HG03442 (cell line): ENCODE data around the gene TMEM120B.

Source experiments
- ATAC-seq: cut with Tn5 transposase; IDR thresholded peaks from one replicate; pipeline ENCODE4 v1.9.1; 2021; ENCODE audit warnings: mild to moderate bottlenecking, moderate library complexity; ENCODE audit not compliant: unreplicated experiment

Gene TMEM120B

GRCh38 chr12:121802843-121803698 is 90.5 kb downstream of the TMEM120B start:
- ATAC-seq, result peak; percentile 33

DNA sequence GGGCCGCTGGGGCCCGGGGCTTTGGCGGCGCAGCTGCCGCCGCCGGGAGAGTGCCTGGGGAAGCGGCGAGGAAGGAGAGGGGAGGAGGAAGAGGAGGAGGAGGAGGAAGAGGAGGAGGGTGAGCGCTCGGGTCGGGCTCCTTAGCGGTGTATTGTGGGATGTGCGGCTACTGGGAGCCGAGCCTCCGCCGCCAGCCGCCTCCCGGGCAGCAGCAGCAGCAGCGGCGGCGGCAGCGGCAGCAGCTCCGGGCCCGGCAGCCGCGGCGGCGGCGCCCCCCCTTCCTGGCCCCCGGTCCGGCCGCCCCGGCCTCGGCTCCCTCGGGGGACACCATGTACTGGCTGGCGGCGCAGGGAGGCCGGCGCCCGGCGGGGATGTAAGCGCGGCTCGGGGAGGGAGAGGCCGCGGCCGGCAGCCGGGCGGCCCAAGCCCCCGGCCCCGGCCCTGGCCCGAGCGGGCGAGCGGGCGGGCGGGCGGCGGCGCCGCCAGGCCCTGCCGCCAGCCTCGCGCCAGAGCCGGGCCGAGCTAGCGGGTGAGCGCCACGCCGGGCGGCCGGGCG is 91.4 kb downstream of the TMEM120B start, which contains the start of gene SETD1B:
TSS of gene SETD1B (plus strand) at position 149 of the 556 bp plus-strand sequence. CDS start 729 bp downstream, outside the sequence.
- ATAC-seq, result no peak

DNA sequence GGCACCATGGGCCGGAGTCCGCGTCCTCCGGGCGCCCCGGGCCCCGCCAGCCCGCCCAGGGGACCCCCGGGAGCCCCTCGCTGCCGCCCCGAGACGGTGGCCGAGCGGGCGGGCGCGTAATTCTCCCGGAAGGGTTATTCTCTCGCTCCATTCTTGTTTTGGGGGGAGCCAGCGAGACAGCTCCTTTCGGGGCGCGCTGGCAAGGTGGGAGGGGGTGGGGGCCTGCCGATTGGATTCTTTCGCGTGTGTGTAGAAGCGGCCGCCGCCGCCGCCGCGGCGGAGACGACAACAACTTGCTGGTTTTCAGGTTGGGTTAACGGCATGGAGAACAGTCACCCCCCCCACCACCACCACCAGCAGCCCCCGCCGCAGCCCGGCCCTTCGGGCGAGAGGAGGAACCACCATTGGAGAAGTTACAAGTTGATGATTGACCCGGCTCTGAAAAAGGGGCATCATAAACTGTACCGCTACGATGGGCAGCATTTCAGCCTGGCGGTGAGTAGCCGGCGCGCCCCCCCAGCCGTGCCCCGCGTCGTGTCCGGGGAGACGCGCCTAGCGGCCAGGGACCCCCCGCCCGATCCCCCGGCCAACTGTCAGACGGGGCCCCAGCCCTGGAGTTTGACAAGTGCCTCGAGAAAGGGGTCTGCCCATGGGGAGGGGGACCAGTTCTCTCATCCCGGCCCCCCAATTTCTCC is 92.0 kb downstream of the TMEM120B start:
- no peak for ATAC-seq

DNA sequence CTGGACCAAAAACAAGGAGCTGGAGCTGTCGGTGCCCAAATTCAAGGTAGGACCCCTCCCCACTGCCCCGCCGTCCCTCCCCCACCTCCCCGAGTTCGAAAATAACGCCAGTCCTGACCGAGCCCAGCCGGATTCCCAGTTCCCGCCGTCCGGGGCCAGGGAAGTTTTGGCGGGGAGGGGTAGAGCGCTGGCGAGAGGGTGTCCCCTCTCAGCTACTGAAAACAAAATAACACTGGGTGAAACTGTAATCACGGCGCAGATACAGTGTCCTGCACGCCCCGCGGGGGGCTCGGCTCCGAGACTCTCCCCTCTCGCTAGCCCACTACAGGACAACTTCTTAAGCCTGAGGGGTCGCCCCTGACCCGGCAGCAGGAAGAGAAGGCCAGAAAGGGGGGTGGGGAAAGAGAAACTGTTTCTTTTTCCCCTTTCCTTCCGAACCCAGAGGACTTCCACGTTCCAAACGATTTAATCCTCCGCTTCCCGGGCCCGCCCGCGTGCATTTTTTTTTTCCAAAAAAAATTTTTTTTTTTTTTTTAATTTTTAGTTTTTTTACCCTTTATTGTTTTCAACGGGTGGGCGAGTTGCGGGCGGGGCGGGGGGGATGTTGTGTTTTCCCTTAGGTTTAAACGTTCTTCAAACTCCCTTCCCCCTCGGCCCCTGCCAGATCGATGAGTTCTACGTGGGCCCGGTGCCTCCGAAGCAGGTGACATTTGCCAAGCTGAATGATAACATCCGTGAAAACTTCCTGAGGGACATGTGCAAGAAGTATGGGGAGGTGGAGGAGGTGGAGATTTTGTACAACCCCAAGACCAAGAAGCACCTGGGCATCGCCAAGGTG is 92.8 kb downstream of the TMEM120B start:
- no peak for ATAC-seq

GRCh38 chr12:121806009-121806545 is 93.5 kb downstream of the TMEM120B start:
- no peak for ATAC-seq

- ATAC-seq, result no peak
These were observed 94.2 kb downstream of the TMEM120B start for GRCh38 chr12:121806546-121807423.

DNA sequence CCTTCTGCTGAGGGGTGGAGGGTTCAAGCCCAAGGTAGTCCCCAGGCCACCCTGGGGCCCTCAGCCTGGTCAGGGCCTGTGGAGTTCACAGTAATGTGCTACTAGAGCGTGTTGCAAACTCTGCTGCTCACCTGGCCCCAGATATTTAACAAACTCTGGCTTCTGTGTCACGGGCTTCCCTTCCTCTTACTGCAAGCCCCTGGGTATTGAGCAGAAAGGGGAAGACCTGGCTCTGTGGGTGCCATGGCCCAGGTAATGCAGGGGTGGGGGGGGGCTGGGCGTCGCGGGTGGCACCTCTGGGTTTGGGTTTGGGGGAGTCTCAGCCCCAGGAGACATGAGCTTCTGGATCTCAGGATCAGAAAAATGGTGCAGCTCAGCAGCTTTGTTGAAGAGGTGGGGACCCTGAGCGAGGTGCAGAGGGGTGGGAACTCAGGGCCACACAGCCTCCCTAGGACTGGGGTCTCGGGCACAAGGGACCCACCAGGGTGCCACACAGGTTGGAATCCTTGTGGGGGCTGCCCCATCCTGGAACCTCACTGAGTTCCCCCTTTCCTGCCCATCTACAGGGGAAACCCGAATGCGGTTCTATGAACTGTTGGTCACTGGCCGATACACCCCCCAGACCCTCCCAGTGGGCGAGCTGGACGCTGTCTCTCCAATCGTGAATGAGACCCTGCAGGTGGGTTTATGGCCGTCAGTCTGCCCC is 95.2 kb downstream of the TMEM120B start:
- ATAC-seq, result no peak

DNA sequence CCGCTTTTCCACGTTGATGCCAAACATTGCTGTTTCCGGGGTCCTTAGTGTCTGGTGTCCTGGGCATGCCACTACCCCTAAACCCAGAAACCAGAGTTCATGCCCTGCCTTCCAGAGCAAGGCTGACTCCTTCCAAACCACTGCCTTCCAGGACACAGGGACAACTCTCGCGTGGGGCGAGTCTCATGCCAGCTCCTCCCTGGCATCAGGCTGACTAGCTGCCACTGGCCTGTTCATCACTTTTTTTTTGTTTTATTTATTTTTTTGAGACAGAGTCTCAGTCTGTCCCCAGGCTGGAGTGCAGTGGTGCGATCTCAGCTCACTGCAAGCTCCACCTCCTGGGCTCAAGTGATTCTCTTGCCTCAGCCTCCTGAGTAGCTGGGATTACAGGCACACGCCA is 96.1 kb downstream of the TMEM120B start:
- ATAC-seq, result no peak

DNA sequence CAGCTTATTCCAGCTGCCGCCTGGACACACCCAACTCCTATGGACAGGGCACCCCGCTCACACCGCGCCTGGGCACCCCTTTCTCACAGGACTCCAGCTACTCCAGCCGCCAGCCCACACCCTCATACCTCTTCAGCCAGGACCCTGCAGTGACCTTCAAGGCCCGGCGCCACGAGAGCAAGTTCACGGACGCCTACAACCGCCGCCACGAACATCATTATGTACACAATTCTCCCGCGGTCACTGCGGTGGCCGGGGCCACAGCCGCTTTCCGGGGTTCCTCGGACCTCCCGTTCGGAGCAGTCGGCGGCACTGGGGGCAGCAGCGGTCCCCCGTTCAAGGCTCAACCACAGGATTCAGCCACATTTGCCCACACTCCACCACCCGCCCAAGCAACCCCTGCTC is 97.2 kb downstream of the TMEM120B start:
- no peak for ATAC-seq

- no peak for ATAC-seq
These were observed 97.8 kb downstream of the TMEM120B start for GRCh38 chr12:121810234-121810817.

DNA sequence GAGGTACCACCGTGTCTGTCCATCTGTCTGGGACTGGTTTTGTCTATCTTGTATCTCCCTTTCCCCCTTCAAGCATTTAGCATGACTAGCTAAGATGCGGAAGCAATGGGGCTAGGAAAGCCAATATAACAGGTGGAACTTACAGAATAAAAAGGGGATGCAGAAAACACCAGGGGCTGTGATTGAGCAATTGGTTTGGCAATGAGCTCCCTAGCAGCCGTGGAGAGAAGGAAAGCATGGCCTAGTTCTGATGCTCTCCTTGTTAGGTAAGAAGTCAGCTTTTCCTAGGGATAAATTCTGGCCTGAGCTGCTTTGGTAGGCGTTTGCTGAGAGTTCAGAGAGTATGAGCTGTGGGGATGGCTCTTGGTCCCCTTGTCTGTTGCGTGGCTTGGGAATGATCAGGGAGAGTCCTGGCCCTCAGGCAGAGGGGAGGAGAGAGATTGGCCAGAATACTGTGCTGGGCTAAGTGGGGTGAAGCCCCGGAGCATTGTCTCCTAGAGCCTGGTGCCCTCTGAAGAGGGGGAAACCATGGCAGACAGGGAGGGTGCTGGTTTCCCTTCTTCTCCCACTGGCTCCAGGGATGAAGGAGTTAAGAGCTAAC is 98.4 kb downstream of the TMEM120B start:
- ATAC-seq, result no peak

- peak; percentile 68 for ATAC-seq
These were observed 99.1 kb downstream of the TMEM120B start for GRCh38 chr12:121811434-121812319.

DNA sequence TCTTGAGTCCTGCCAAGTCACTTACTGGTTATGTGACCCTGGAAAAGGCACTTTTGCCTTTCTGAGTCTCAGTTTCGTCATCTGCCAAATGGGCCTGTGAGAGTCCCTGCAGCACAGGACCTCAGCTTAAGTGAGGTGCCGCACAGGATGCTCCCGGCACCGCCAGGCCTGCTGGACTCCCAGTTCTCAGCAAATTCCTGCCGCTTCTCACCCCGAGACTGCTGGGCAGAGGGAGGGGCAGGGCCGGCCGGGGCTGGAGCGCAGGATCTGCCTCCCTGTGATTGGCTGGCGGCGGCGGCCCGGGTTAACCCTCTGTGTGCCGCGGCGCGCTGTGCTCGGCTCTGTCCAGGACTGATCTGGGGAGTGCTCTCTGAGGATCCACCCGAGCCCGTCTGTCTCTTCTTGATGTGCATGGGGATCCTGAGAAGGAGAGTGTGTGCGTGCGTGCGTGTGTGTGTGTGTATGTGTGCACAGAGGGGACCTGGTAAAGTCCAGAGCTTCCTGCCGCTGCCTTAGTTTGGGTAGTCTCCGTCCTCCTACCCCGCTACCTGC is 99.8 kb downstream of the TMEM120B start:
- peak; percentile 31 for ATAC-seq

GRCh38 chr12:121812921-121813896 is 100.7 kb downstream of the TMEM120B start:
- no peak for ATAC-seq

- ATAC-seq, result no peak
These were observed 101.4 kb downstream of the TMEM120B start for GRCh38 chr12:121813951-121814350.
